ENCODE data around the gene CALCOCO1.
A peak's percentile ranks its signal among the peaks of the same experiment; 100 is the strongest.
"Not testable (repeated sequence)": the region's sequence is repeated elsewhere in the genome, so short reads cannot be mapped to it uniquely, and the experiment has no call there.

The CALCOCO1 gene

DNA sequence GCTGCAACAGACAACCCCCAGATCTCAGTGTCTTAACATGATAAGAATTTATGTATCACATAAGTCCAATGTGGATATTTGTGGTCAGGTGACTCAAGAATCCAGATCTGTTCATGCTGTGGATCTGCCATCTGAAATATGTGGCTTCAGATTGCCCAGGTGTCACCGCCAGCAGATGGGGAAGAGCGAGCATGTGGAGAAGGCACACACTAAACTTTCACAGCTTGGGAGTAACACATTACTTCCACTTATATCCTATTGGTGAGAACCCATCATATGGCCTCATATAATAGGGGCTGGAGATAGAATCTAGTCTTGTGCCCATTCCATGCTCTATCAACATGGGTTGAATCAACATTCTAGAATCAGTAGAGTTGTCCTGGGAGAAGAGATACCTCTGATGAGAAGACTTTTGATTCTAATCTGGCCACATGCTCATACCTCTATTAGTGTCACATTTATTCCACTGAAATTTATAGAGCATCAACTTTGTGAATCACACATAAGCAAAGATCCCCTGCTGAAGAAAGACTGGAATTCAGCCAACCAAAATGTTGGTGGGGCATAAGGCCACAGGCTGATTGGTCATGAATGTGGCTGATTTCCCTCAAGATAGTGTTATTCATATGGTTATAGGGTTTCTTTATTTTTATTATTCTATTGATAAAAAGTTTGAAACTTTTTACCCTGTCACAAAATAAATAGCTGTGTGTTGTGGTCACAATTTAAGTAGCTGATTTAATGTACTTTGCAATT lies 6.0 kb upstream of the CALCOCO1 start:
- no peak for DNase-seq

DNA sequence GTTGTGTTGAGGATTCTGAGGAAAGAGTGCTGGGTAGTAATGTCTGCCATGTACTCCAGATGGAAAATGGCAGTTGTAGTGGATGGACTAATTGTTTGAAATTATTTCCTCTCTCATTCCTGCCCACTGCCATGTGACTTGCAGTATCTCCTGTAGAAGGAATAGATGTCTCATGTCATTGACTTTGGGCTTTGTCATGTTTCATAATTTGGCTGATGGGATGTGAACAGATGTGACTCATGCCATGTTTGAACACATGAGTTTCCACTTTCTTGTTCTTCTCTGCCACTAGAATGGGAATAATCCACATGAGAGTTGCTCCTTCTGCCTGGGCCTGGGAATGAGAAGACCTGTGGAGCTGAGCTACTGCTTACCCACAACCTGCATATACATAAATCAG lies 2.4 kb upstream of the CALCOCO1 start:
- DNase-seq: no peak

DNA sequence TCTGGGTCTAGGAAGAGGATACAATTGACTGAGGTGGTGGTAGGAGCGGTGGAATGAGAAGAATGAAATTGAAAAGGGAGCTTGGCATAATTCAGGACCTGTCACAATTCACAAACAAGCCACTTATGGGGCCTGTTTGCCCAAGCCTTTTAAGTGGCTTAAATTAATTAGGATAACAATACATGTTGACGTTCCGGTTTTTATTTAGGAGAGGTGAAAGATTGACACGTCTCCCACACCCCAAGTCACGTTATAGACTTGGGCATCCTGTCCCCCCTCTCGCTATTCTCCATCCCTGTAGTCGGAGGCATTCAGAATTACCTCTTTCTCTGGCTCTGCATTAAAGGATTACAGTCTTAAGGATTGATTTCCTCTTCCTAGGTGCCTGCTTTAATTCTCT lies 954 bp upstream of the CALCOCO1 start:
- no peak for DNase-seq

- DNase-seq: no peak
These were observed 324 bp downstream of the CALCOCO1 start for GRCh38 chr12:53726946-53727309.

- DNase-seq: no peak
These were observed 911 bp downstream of the CALCOCO1 start for GRCh38 chr12:53726341-53726740.

GRCh38 chr12:53725824-53726223 lies 1.4 kb downstream of the CALCOCO1 start:
- no peak for DNase-seq

GRCh38 chr12:53722450-53723041 lies 4.7 kb downstream of the CALCOCO1 start:
- no peak for DNase-seq

DNA sequence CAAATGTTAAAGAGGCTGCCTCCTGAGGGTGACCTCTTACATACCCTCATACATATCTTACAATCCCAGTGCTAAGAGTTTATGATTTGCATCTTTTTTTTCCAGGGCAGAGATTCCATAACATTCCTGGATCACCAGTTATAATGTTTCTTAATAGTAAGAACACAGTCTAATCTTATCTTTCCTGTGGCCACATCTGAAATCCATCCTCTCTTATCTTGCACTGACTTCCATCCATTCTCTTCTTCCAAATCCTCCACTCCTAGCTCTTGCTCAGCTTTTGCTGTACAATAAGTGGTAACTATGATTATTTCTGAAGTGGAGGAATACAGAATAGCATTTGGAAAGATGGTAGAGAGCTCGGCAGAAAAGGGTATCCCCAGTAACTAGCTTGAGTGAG lies 6.3 kb downstream of the CALCOCO1 start:
- no peak for DNase-seq

GRCh38 chr12:53719649-53720048 lies 7.6 kb downstream of the CALCOCO1 start:
- DNase-seq: no peak

GRCh38 chr12:53718567-53718966 lies 8.7 kb downstream of the CALCOCO1 start:
- DNase-seq: not testable (repeated sequence)

DNA sequence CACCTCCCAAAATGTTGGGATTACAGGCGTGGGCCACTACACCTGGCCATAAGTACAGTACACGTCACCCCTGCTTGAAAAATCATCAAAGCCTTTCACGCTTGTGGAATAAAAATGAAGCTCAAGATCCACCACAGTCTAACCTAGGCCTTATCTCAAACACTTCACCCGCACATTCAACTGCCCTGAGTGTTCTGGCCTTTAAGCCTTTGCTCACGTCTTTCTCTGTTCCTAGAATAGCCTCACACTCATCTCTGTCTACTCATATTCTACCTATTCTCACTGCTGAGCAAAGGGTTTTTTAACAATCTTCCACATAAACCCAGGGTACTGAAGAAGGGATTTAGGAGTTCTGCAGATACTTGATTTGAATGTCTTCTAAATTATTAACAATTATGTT lies 9.9 kb downstream of the CALCOCO1 start:
- no peak for DNase-seq

- no peak for DNase-seq
These were observed 13.2 kb downstream of the CALCOCO1 start for GRCh38 chr12:53714004-53714403.

DNA sequence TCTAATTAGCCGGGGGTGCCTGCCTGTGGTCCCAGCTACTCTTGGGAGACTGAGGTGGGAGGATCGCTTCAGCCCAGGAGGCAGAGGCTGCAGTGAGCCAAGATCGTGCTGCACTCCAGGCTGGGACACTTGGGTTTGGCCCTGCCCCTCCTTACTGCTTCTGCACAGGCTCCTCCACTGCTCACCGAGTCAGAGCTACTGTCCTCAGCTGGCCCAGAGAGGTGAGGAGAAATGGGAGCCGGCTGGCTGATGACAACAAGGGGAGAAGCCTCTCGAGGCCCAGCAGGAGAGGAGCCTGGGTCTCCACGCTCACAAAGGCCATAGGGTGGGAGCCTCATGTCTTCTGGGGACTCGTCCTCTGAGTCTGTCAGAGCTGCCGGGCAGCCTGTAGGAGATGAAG lies 13.7 kb downstream of the CALCOCO1 start:
- DNase-seq: no peak

GRCh38 chr12:53712059-53712643 lies 15.1 kb downstream of the CALCOCO1 start:
- DNase-seq: no peak

GRCh38 chr12:53710091-53710490 lies 17.2 kb downstream of the CALCOCO1 start:
- no peak for DNase-seq

DNA sequence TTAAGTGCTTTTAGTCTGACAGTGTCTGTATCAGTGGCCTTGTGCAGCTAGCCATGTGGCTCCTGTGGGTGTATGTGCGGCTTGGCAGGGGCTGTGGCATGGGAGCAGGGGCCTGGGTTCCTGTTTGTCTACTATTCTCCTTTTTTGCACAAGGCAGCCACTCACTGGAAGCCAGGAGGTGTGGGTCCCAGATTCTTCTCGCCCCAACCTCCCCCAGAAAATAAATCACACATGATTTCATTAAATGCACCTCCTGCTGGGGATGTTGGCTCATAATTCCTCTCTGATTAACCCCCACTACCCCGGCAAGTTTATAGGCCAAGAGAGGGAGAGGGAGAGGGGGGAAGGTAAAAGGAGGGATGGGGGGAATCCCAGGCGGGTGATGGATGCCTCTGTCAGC lies 17.6 kb downstream of the CALCOCO1 start:
- DNase-seq: no peak

- no peak for DNase-seq
These were observed 21.2 kb downstream of the CALCOCO1 start for GRCh38 chr12:53706080-53706479.

DNA sequence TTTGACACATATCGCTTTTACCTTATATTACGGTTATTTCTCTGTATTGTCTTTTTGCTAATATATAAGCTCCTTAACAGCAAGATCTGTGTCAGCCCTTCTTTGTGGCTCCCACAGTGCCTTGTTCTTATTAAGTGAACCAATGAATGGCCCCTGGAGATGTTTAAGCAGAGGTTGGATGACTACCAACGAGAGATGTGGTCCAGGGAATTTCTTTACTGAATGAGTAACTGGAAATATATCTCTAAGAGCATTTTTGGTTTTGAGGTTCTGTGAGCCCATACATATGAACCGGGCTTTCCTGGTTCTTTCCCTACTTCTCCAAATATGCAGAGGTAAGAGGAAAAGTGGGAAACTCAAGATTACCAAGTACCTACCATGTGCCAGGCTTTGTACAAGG lies 23.5 kb downstream of the CALCOCO1 start:
- no peak for DNase-seq

DNA sequence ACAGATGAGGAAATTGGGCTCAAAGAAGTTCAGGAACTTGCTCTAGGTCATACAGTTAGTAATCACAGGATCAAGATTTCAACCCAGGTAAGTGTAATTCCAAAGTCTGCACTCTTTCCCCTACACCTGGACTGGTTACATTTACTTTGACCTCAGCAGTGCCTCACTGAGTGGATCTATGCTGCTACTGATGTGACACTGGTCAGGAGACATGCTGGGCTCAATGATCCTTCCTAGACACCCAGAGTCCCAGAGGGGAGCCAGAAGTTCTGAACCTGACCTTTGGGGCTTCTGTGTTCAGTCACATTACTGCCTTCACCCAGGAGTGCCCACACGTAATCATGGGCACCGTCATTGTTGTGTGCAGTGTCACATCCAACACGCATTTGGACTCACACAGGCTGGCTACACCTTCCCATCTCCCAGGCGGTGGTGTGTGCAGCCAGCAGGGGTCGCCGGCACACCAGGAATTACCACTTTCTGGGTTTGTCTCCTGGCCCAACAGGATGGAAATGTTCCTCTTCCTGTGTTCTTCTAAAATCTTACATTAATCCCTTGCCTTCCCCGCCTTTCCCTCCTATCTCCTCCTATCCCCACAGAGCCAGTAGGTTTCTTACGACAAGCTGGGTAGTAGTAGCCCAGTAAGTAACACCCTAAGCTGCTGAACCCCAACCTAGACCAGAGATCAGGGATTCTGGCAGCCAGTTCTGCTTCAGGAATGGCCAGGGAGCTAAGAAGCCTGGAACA lies 25.6 kb downstream of the CALCOCO1 start:
- DNase-seq: peak; percentile 59

DNA sequence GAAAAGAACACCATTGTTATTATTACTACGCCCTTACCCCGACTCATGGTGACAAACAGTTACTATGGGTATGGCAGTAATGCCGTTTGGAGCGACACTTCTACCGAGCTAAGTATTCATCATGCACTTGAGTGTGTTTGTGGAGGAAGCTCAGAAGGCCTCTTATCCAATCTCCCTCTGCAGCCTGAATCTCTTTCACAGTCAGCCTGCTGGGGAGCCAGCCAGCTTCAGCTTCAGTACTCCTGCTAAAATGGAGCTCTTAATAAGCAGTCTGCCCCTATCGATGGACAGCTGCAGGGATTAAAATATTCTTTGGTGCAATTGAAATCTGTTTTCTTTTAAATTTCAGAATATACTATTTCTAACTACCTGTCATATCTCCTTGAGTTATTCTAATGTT lies 26.7 kb downstream of the CALCOCO1 start:
- no peak for DNase-seq

GRCh38 chr12:53699678-53700025 lies 27.6 kb downstream of the CALCOCO1 start:
- DNase-seq: no peak

DNA sequence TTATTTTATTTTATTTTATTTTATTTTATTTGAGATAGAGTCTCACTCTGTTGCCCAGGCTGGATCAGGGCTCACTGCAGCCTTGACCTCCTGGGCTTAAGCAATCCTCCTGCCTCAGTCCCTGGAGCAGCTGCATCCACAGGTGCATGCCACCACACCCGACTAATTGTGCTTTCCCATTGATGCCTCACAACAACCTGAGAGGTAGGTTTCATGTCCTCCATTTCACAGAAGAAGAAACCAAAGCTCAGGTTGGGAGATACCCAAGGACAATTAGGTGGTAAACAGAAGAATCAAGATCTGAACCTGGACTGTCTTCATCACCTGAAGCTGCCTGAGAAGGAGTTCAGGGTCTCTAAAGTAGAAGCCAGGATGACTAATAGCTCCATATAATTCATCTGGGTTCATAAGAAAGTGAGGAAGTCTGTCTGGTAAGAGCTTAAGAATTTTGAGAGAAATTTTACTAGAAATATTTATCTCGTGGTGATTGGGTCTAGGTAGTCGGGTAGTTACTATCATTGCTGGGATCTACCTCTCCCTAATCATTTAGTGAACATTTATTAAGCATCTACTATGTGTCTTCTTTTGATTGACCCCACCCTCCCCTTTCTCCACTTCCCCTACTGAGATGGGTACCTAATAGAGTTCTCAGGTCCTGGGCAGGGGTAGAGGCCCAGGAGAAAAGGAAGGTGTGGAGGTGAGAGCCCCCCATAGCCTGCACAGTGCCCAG lies 28.1 kb downstream of the CALCOCO1 start:
- no peak for DNase-seq

DNA sequence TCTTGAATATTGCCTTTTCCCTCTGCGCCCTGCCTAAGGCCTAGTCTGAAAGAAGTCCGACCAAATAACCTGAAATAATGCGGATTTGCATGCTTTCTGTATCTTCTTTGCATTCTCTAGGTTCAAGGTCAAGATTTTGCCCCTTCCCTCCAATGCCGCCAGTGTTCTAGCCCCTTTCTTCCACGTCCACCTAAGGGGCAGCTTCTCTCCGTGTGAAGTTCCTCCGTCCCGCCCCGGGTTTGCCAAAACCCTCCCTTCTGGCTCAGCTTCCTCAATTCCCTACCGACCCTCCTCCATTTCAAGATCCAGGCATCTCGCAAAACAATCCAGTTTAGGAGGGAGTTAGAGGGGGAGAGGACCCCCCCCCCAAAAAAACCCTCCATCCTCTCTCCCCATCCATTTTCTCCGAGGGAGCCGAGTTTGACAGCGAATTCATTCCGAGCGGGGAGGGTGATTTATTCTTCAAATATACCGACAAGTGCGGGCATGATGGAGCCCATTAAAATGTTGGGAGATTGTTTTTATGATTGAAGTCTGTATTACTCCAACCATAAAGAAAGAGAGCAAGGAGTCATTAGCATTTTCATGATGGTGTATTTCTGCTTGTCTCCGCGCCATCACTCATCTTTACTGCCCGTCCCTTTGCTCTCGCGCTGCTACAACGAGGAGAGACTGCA lies 30.5 kb downstream of the CALCOCO1 start:
- no peak for DNase-seq

Measured in activated effector memory CD4-positive, alpha-beta T cell treated with Interleukin-2 at 50 U/mL for 16 hours (primary cell).